Thymus (tissue), 11 donors: ENCODE data around the gene PLAAT3. TPM values are rescaled to one million over a fixed set of nuclear protein-coding genes. Genes with fewer than 3 reads are reported as not detected.
A peak's percentile ranks its signal among the peaks of the same experiment; 100 is the strongest.
"Not testable (repeated sequence)": the region's sequence is repeated elsewhere in the genome, so short reads cannot be mapped to it uniquely, and the experiment has no call there.

Experiments used
- DNase-seq, 9 donors: peaks; one replicate each; pipeline ENCODE4 v3.0.0-alpha.2; 2013; ENCODE audit warnings: low spot score in 9 of 9, low read depth in 6 of 9, missing footprints in 1 of 9
- H3K27ac ChIP-seq, 2 donors: one replicate each; pipeline ENCODE4 v1.5.1; 2013; ENCODE audit warnings: control low read depth in 1 of 2, low read depth in 1 of 2, low read length in 1 of 2, mild to moderate bottlenecking in 1 of 2, moderate library complexity in 1 of 2
- H3K27me3 ChIP-seq, 2 donors: one replicate each; pipeline ENCODE4 v1.5.1; 2013; ENCODE audit warnings: low read length in 1 of 2; ENCODE audit not compliant: control insufficient read depth in 2 of 2, insufficient read depth in 1 of 2
- H3K36me3 ChIP-seq, 2 donors: one replicate each; pipeline ENCODE4 v1.5.1; 2013; ENCODE audit warnings: low read length in 1 of 2, mild to moderate bottlenecking in 1 of 2, moderate library complexity in 1 of 2; ENCODE audit not compliant: control insufficient read depth in 2 of 2, insufficient read depth in 2 of 2
- H3K4me1 ChIP-seq, 2 donors: one replicate each; pipeline ENCODE4 v1.5.1; 2013; ENCODE audit warnings: low read length in 2 of 2; ENCODE audit not compliant: control insufficient read depth in 2 of 2, insufficient read depth in 2 of 2
- H3K4me3 ChIP-seq, 2 donors: one replicate each; pipeline ENCODE4 v1.5.1; 2013; ENCODE audit warnings: low read length in 2 of 2, control low read depth in 1 of 2, mild to moderate bottlenecking in 1 of 2
- H3K9me3 ChIP-seq, 2 donors: one replicate each; pipeline ENCODE4 v1.5.1; 2013; ENCODE audit warnings: low read length in 1 of 2, mild to moderate bottlenecking in 1 of 2; ENCODE audit not compliant: control insufficient read depth in 2 of 2, insufficient read depth in 1 of 2
- WGBS: extraction: QIAGEN DNeasy Blood & Tissue Kit; methylation state at CpG from one replicate; pipeline ENCODE4 v1.1.7; 2013; 5-methylcytosine and 5-hydroxymethylcytosine counted together
- polyA plus RNA-seq: library from polyadenylated mRNA; stranded (reverse); fragments of 200-250 nt; gene quantifications from one replicate; pipeline ENCODE4 v1.2.3, GENCODE V29; 2013
- total RNA-seq: library from RNA; stranded (reverse); fragments of 120-200 nt; gene quantifications from one replicate; pipeline ENCODE4 v1.2.4, GENCODE V29; 2013
- donor health status: healthy.

Gene PLAAT3
- total and polyA plus RNA-seq, 2 donors: 2.1 to 21.8 TPM

- H3K9me3 ChIP-seq, H3K27ac ChIP-seq, DNase-seq, H3K36me3 ChIP-seq, H3K4me3 ChIP-seq, H3K27me3 ChIP-seq: not testable (repeated sequence)
- WGBS: 92% methylated on average over 2 of the region's 3 CpGs
- H3K4me1 ChIP-seq: peaks cover 5 to 12% of the 10 kb centered on the region in 2 donors
These were observed 35.4 kb downstream of the PLAAT3 start for GRCh38 chr11:63578882-63579281.

GRCh38 chr11:63574856-63575602 is 39.2 kb downstream of the PLAAT3 start:
- WGBS: 95% methylated on average over 10 of the region's 10 CpGs
- Histone ChIP-seq H3K4me1 (peaks cover 5 to 14% of the 10 kb centered on the region in 2 donors), H3K36me3 (no peaks in the 10 kb centered on the region), H3K27ac (peak overlapping the region in 1 of 2 donors; percentile 63), H3K9me3 (no peaks in the 10 kb centered on the region), H3K27me3 (no peaks in the 10 kb centered on the region), H3K4me3 (peak overlapping the region; percentile 23 to 41)
- no peak for DNase-seq

DNA sequence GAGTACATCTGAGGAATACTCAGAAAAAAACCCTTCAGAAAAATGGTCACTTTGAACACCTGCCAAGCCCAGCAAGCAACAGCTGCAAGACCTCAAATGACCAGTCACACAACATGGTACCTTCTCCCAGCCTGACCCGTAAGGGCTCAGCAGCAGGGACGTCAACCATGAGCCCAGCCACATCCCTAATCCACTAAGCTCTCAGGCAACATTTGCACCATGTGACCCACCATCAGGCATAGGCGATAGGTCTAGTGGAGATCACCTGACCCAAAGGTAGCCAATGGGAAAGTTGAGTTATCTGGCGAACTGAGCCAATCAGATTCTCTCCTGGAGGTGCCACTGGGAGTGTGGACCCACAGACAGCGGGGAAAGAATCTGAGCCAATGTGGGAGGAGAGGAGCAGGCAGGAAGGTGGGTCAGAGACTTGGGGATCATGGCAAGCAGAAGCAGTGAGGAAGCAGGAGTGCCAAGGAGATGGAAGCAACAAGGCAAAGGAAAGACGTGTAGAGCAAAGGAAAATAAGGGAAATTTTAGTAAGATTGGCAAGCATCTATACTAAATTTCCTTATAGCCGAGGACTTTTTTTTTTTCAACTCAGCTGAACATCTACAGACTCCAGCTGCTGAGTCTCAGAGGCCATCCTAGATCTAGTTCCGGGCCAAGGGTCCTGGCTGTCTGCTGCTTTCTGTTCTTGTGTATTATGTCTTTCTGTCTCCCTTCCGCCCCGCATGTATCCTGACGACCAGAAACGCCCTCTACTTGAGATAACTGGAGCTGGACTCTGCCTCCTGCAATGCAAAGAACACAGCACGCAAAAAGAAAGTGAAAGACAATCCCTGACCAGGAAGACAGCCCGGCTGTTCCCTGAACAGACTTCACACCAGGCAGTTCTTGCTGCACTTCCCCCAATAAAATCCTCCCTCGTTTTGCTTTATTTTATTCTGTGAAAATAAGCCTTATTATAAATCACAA is 40.1 kb downstream of the PLAAT3 start:
- peak in 2 of 9 donors; percentile 42 to 68 for DNase-seq
- Histone ChIP-seq H3K36me3 (no peaks in the 10 kb centered on the region), H3K4me1 (peaks cover 5 to 14% of the 10 kb centered on the region in 2 donors), H3K9me3 (no peaks in the 10 kb centered on the region), H3K27me3 (no peaks in the 10 kb centered on the region), H3K27ac (peak overlapping the region; percentile 63 to 72), H3K4me3 (peak overlapping the region; percentile 23 to 41)
- 43% methylated on average over 15 of the region's 15 CpGs for WGBS

- H3K27ac ChIP-seq: no peak overlapping the region
- H3K4me3 ChIP-seq: no peak overlapping the region
- WGBS: 65% methylated on average over 3 of the region's 3 CpGs
- H3K36me3 ChIP-seq: no peaks in the 10 kb centered on the region
- no peaks in the 10 kb centered on the region for H3K9me3 ChIP-seq
- no peaks in the 10 kb centered on the region for H3K27me3 ChIP-seq
- DNase-seq: no peak
- H3K4me1 ChIP-seq: peaks cover 5 to 14% of the 10 kb centered on the region in 2 donors
These were observed 42.1 kb downstream of the PLAAT3 start for GRCh38 chr11:63572026-63572688.

- H3K4me1 ChIP-seq: peaks cover 5 to 8% of the 10 kb centered on the region in 2 donors
- H3K27me3 ChIP-seq: no peaks in the 10 kb centered on the region
- no peaks in the 10 kb centered on the region for H3K36me3 ChIP-seq
- no peak for DNase-seq
- H3K4me3 ChIP-seq: no peak overlapping the region
- no peaks in the 10 kb centered on the region for H3K9me3 ChIP-seq
- 96% methylated on average over 3 of the region's 3 CpGs for WGBS
- no peak overlapping the region for H3K27ac ChIP-seq
These were observed 44.7 kb downstream of the PLAAT3 start for GRCh38 chr11:63569570-63569969.

GRCh38 chr11:63567044-63567840 is 47.0 kb downstream of the PLAAT3 start:
- no peaks in the 10 kb centered on the region for H3K4me1 ChIP-seq
- WGBS: 56% methylated on average over 5 of the region's 5 CpGs
- DNase-seq: peak in 1 of 9 donors; percentile 44
- H3K4me3 ChIP-seq: no peak overlapping the region
- no peaks in the 10 kb centered on the region for H3K9me3 ChIP-seq
- no peaks in the 10 kb centered on the region for H3K36me3 ChIP-seq
- no peak overlapping the region for H3K27ac ChIP-seq
- H3K27me3 ChIP-seq: no peaks in the 10 kb centered on the region

DNA sequence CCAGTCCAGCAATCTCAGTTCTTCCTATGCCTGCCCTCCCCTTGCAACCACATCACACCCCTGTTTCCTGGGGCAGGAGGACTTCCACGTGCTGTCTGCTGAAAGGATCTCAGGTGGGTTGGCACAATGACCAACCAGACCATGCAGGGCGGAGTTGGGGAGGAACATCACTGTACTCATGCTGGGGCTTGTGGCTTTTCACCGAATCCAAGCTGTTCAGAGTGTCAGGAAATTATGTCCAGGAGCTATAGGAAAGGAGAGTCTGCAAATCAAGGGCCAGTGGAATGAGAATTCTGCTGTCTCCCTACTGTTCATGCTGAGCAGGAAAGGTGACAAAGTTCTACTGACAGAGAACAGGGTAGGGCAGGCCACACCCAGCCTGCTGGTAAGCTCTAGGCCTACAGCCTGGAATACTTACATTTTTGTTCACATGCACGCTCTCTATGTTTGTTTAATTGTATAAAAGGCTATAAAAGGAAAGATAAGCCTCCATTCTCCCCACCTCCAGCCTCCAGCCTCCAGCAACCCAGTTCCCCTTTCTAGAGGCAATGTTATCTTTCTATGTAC is 49.4 kb downstream of the PLAAT3 start:
- H3K9me3 ChIP-seq: no peaks in the 10 kb centered on the region
- H3K27me3 ChIP-seq: no peaks in the 10 kb centered on the region
- DNase-seq: no peak
- no peaks in the 10 kb centered on the region for H3K36me3 ChIP-seq
- H3K4me1 ChIP-seq: peaks cover 13 to 15% of the 10 kb centered on the region in 2 donors
- no peak overlapping the region for H3K27ac ChIP-seq
- no peak overlapping the region for H3K4me3 ChIP-seq
- 75% methylated on average over 4 of the region's 4 CpGs for WGBS

DNA sequence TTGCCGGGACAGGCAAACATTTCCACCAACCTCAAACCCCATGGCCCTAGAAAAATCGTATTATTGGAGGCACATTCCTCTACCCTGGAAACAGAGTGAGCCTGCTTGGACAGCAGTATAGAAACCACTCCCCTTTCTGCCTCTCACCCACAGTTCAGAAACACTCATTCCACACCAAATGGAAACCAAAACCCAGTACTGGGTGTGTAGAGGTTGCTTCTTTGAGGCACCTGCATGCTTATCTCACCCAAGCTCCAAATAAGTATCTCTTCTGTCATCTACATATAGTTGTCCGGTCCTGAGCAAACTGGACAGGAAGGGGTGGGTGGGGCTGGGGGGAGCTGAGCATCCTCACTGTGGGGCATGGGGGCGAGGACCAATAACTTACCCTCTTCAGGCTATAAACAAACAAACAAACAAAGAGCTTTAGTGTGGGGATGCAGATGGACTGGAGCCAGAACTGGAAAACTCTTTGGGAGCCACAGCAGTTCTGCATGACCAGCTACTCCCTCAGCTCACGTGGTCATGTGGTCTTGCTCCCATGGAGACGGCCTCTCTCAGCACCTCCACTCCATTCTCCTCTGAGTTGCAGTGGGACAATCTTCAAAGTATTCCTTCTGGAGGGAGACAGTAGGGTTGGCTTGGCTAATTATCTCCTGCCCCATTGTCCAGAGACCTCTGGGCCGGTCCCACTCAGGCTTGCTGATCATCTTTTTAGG is 50.0 kb downstream of the PLAAT3 start:
- H3K36me3 ChIP-seq: no peaks in the 10 kb centered on the region
- H3K27ac ChIP-seq: no peak overlapping the region
- WGBS: 79% methylated on average over 7 of the region's 7 CpGs
- H3K4me3 ChIP-seq: no peak overlapping the region
- no peak for DNase-seq
- H3K27me3 ChIP-seq: no peaks in the 10 kb centered on the region
- H3K9me3 ChIP-seq: no peaks in the 10 kb centered on the region
- peaks cover 13 to 16% of the 10 kb centered on the region in 2 donors for H3K4me1 ChIP-seq
